DMS 273 (cell line): ENCODE data around the gene METTL4.
A peak's percentile ranks its signal among the peaks of the same experiment; 100 is the strongest.

ENCODE experiments used
- DNase-seq: peaks from one replicate; lab custom pipeline; 2025; ENCODE audit not compliant: unreplicated experiment; lab: John Stamatoyannopoulos, UW

The METTL4 gene

GRCh38 chr18:2522112-2522511, 49.2 kb downstream of the METTL4 start:
- no peak for DNase-seq

- DNase-seq, result no peak
Observed at GRCh38 chr18:2518473-2518872, 52.8 kb downstream of the METTL4 start.

- DNase-seq, result peak; percentile 38
Observed at GRCh38 chr18:2515908-2516625, 55.2 kb downstream of the METTL4 start.

- DNase-seq, result peak; percentile 7
Observed at GRCh38 chr18:2515171-2515787, 56.0 kb downstream of the METTL4 start.

- DNase-seq, result peak; percentile 71
Observed at GRCh38 chr18:2513616-2514015, 57.7 kb downstream of the METTL4 start.

GRCh38 chr18:2512059-2512458, 59.2 kb downstream of the METTL4 start:
- no peak for DNase-seq

GRCh38 chr18:2511451-2511850, 59.9 kb downstream of the METTL4 start:
- DNase-seq, result no peak

GRCh38 chr18:2510416-2510815, 60.9 kb downstream of the METTL4 start:
- DNase-seq, result peak; percentile 42

GRCh38 chr18:2508678-2509077, 62.6 kb downstream of the METTL4 start:
- DNase-seq, result peak; percentile 16

- no peak for DNase-seq
Observed at GRCh38 chr18:2508155-2508554, 63.1 kb downstream of the METTL4 start.

- no peak for DNase-seq
Observed at GRCh38 chr18:2504642-2505041, 66.7 kb downstream of the METTL4 start.

GRCh38 chr18:2502880-2503279, 68.4 kb downstream of the METTL4 start:
- no peak for DNase-seq

GRCh38 chr18:2502394-2502793, 68.9 kb downstream of the METTL4 start:
- DNase-seq, result no peak

GRCh38 chr18:2497797-2498196, 73.5 kb downstream of the METTL4 start:
- no peak for DNase-seq

- DNase-seq, result no peak
Observed at GRCh38 chr18:2495381-2495780, 75.9 kb downstream of the METTL4 start.

GRCh38 chr18:2494921-2495320, 76.4 kb downstream of the METTL4 start:
- no peak for DNase-seq
